Stimulated activated naive CD4-positive, alpha-beta T cell (primary cell): ENCODE measurements around the gene EGF.
"Not testable (repeated sequence)": the region's sequence is repeated elsewhere in the genome, so short reads cannot be mapped to it uniquely, and the experiment has no call there.

Experiments
- DNase-seq, 6 experiments: peaks; one replicate each; lab custom pipeline; 2025; lab: John Stamatoyannopoulos, UW

The EGF gene

GRCh38 chr4:109915385-109916026 lies 2.8 kb downstream of the EGF start:
- no peak for DNase-seq

GRCh38 chr4:109916027-109916409 lies 3.3 kb downstream of the EGF start:
- no peak for DNase-seq

DNA sequence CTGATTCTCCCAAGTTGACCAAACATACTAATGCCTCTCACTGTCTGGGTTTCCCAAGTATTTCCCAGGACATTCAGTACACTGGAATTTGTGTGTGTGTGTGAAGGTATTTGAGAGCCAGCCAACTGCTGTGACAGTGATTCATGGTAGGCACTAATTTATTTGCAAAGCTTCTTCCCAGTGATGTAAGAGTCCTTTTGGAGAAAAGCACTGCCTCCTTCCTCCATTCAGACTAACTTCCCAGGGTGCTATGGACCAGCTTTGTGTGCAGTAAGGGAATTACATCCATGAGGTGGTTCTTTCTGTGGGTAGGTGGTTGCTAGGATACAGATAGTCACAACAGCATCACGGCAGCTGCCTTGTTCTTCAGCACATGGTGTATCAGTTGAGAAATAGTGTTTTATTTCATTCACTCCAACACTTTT lies 8.7 kb downstream of the EGF start:
- no peak for DNase-seq

- no peak for DNase-seq
Observed at GRCh38 chr4:109925396-109925795, 12.7 kb downstream of the EGF start.

DNA sequence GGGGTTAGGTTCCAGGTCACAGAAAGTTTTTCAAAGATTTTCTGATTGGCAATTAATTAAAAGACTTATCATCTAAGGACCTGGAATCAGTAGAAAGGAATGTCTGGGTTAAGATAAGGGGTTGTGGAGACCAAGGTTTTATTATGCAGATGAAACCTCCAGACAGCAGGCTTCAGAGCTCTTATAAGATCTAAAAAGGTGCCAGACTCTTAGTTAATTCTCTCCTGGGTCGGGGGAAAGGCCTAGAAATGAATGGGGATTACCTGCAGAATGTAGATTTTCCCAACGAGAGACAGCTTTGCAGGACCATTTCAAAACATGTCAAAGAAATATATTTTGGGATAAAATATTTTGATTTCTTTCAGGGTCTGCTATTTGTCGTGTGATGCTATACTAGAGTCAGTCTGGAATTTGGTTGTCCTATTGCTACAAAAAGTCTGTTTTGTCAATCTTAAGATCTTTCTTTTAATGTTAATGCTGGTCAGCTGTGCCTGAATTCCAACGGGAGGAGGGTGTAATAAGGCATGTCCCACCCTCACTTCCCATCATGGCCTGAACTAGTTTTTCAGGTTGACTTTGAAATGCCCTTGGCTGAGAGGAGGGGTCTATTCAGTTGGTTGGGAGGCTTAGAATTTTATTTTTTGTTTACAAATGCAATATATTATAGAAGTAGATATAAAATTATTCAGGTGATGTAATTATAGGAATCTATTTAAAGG lies 15.8 kb downstream of the EGF start:
- no peak for DNase-seq

- no peak for DNase-seq
Observed at GRCh38 chr4:109930464-109930863, 17.8 kb downstream of the EGF start.

- DNase-seq: no peak
Observed at GRCh38 chr4:109930872-109931271, 18.2 kb downstream of the EGF start.

- no peak for DNase-seq
Observed at GRCh38 chr4:109931318-109931717, 18.6 kb downstream of the EGF start.

GRCh38 chr4:109937352-109937751 lies 24.7 kb downstream of the EGF start:
- DNase-seq: not testable (repeated sequence)

GRCh38 chr4:109939190-109939589 lies 26.5 kb downstream of the EGF start:
- DNase-seq: no peak

DNA sequence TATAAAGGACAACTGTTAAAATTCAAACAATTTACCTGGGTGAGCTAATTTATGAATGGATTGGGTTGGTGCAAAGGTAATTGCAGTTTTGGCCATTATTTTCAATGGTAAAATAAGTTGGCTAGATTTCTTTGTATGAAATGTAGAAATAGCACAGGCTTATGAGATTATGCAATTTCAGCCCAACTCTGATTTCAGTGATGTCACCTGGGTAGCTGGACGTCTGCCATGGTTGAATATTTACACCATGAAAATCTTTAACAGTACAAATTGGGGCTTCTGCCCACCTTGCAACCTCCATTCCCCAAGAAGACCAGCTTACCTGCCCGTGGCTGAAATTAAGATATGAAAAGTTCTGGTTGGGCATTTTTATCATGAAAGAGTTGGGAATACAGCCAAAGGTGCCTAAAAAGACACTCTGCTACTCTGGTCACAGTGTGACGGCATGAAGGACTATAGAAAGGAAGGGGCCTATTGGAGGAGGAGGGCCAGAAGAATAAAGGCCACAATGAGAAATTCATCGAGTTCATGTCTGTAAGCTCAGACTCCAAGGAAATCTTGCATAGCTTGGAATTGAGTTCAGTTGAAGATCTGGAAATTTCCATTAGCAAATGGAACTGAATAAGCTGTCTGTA lies 29.7 kb downstream of the EGF start:
- no peak for DNase-seq

- DNase-seq: no peak
Observed at GRCh38 chr4:109943745-109944144, 31.1 kb downstream of the EGF start.

DNA sequence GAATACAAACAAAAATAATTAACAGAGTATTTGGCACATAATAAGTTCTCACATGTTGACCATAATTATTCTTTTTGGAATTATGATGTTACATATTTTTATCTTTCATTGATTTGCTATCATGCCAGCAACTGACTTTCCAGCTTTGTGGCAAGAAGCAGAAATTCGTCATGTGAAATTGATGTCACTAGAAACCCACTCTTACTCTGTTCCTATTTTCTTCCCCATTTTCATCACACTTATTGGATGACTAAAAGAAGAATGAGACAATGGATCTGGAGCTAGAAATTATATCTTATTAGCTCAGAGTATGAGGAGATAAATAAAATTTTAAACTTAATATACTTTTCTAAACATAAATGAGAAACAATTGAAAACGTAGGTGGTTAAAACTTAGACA lies 31.9 kb downstream of the EGF start:
- no peak for DNase-seq

GRCh38 chr4:109945056-109945455 lies 32.4 kb downstream of the EGF start:
- DNase-seq: no peak

GRCh38 chr4:109946120-109946519 lies 33.4 kb downstream of the EGF start:
- DNase-seq: no peak

GRCh38 chr4:109947457-109947856 lies 34.8 kb downstream of the EGF start:
- no peak for DNase-seq

DNA sequence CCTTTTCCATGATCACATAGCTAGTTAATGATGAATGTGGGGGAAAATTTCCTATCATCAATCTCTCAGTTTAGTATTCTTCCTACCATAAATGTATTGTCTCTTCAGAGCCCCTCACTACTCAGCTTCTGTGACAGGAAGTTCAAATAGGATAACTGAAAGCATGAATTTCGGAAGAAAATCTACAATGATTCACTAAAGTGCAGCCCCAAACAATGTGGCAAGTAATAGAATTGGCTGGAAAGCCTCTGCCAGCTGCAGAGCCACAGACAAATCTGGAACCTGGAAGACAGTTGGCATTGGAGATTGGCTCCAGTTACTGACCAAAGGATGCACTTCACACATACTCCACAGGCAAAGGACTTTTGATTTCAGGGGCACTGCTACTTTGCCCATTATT lies 35.2 kb downstream of the EGF start:
- DNase-seq: no peak

DNA sequence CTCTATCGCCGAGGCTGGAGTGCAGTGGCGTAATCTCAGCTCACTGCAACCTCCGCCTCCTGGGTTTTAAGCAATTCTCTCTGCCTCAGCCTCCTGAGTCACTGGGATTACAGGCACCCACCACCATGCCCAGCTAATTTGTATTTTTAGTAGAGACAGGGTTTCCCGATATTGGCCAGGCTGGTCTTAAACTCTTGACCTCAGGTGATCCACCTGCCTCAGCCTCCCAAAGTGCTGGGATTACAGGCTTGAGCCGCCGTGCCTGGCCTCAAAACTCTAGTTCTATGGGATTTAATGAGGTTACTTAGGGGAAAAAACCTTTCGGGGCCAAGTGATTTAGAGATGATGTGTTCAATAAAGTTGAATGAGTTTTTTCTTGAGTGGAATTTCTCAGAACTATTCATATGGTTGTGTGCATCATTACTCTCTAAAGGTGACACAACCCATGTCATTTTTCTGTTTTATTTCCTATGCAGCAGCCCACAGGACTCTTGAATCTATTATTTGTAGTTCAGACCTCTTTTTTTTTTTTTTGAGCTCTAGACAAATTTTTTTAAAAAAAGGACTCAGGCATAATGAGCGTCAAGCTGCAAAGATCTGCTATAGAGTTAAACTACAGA lies 36.5 kb downstream of the EGF start:
- DNase-seq: not testable (repeated sequence)

- no peak for DNase-seq
Observed at GRCh38 chr4:109952612-109953011, 39.9 kb downstream of the EGF start.

GRCh38 chr4:109953556-109953955 lies 40.9 kb downstream of the EGF start:
- no peak for DNase-seq

GRCh38 chr4:109955146-109955545 lies 42.5 kb downstream of the EGF start:
- DNase-seq: no peak

- no peak for DNase-seq
Observed at GRCh38 chr4:109957227-109957626, 44.5 kb downstream of the EGF start.

- DNase-seq: no peak
Observed at GRCh38 chr4:109959195-109959594, 46.5 kb downstream of the EGF start.
